ENCODE data around the gene LATS1.

DNA sequence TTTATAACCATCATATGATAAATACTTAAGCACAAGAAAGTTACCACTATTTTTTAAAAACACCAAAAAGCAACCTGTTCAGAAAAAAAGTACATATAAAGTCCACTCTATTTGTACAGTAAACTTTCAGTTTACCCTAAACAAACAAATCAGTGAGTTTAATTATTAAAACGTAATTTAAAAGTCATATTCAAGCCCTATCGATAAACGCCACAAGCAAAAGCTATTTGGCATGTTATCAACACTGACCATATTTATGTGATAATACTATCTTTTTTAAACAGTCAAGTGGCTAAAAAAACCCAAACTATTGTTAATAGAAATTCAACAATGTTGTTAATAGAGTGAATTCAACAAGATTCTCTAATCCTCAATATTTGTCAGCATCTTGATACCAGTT, 71.3 kb downstream of the LATS1 start:
- TF ChIP-seq, protein P1, sequence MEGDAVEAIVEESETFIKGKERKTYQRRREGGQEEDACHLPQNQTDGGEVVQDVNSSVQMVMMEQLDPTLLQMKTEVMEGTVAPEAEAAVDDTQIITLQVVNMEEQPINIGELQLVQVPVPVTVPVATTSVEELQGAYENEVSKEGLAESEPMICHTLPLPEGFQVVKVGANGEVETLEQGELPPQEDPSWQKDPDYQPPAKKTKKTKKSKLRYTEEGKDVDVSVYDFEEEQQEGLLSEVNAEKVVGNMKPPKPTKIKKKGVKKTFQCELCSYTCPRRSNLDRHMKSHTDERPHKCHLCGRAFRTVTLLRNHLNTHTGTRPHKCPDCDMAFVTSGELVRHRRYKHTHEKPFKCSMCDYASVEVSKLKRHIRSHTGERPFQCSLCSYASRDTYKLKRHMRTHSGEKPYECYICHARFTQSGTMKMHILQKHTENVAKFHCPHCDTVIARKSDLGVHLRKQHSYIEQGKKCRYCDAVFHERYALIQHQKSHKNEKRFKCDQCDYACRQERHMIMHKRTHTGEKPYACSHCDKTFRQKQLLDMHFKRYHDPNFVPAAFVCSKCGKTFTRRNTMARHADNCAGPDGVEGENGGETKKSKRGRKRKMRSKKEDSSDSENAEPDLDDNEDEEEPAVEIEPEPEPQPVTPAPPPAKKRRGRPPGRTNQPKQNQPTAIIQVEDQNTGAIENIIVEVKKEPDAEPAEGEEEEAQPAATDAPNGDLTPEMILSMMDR (IDR thresholded peaks at IDR 0.05): no peak
- TF ChIP-seq POLR2A (IDR thresholded peaks at IDR 0.05): no peak

Measured in testis (tissue), 2 donors.